Activated CD8-positive, alpha-beta memory T cell treated with anti-CD3 and anti-CD28 coated beads, Interleukin-2, amount 50 U/mL, for 1 hour (primary cell): ENCODE results near the gene GRK1.

Source experiments
- DNase-seq: peaks from one replicate; pipeline ENCODE4 v3.0.0-alpha.2; 2020; ENCODE audit errors: extremely low read depth

GRK1 gene

GRCh38 chr13:113729187-113730019, 62.4 kb downstream of the GRK1 start:
- no peak for DNase-seq

- no peak for DNase-seq
These were observed 63.3 kb downstream of the GRK1 start for GRCh38 chr13:113730258-113730691.

- no peak for DNase-seq
These were observed 63.8 kb downstream of the GRK1 start for GRCh38 chr13:113730831-113731191.

GRCh38 chr13:113731192-113732175, 64.5 kb downstream of the GRK1 start:
- DNase-seq = no peak

GRCh38 chr13:113732176-113732960, 65.3 kb downstream of the GRK1 start:
- no peak for DNase-seq

- no peak for DNase-seq
These were observed 66.2 kb downstream of the GRK1 start for GRCh38 chr13:113732961-113733950.

GRCh38 chr13:113734099-113734825, 67.2 kb downstream of the GRK1 start:
- no peak for DNase-seq

- DNase-seq = no peak
These were observed 67.8 kb downstream of the GRK1 start for GRCh38 chr13:113734826-113735125.

- no peak for DNase-seq
These were observed 68.2 kb downstream of the GRK1 start for GRCh38 chr13:113735194-113735593.

- DNase-seq = no peak
These were observed 68.7 kb downstream of the GRK1 start for GRCh38 chr13:113735750-113736149.

GRCh38 chr13:113736258-113736731, 69.3 kb downstream of the GRK1 start:
- DNase-seq = no peak

- no peak for DNase-seq
These were observed 70.8 kb downstream of the GRK1 start for GRCh38 chr13:113737803-113738202.

- DNase-seq = no peak
These were observed 72.7 kb downstream of the GRK1 start for GRCh38 chr13:113739527-113740285.

GRCh38 chr13:113740286-113740556, 73.2 kb downstream of the GRK1 start:
- DNase-seq = no peak

- DNase-seq = no peak
These were observed 73.6 kb downstream of the GRK1 start for GRCh38 chr13:113740661-113741060.

GRCh38 chr13:113741191-113741668, 74.2 kb downstream of the GRK1 start:
- no peak for DNase-seq

- DNase-seq = no peak
These were observed 75.0 kb downstream of the GRK1 start for GRCh38 chr13:113742000-113742441.

GRCh38 chr13:113742445-113743120, 75.6 kb downstream of the GRK1 start:
- DNase-seq = no peak
